MM.1S (cell line): ENCODE data around the gene TPRN.

ENCODE experiments used
- DNase-seq: peaks from one replicate; pipeline ENCODE4 v3.0.0-alpha.2; 2015
- H2AFZ ChIP-seq: fragments of 300-600 bp; sonication (generic); 2 replicates; pipeline ENCODE4 v1.6.0; 2016; ENCODE audit warnings: antibody characterized with exemption, low read length
- H3F3A ChIP-seq: fragments of 300-600 bp; sonication (generic); 2 replicates; pipeline ENCODE4 v1.6.1; 2016; ENCODE audit warnings: mild to moderate bottlenecking, antibody characterized with exemption, low read length, moderate library complexity, mixed read lengths; ENCODE audit not compliant: insufficient read depth
- H3K27ac ChIP-seq: fragments of 300-600 bp; sonication (generic); 2 replicates; pipeline ENCODE4 v1.5.1; 2016; ENCODE audit warnings: mild to moderate bottlenecking, low read length
- H3K27me3 ChIP-seq: fragments of 300-600 bp; sonication (generic); replicated peaks from 2 replicates; pipeline ENCODE4 v1.6.0; 2016; ENCODE audit warnings: low read length; ENCODE audit not compliant: insufficient read depth
- H3K36me3 ChIP-seq: fragments of 300-600 bp; sonication (generic); replicated peaks from 2 replicates; pipeline ENCODE4 v1.6.1; 2016; ENCODE audit warnings: mild to moderate bottlenecking, low read length, mixed read lengths; ENCODE audit not compliant: insufficient read depth
- H3K4me1 ChIP-seq: fragments of 300-600 bp; sonication (generic); 2 replicates; pipeline ENCODE4 v1.6.1; 2016; ENCODE audit warnings: low read length, mixed read lengths
- H3K4me2 ChIP-seq: fragments of 300-600 bp; sonication (generic); 2 replicates; pipeline ENCODE4 v1.6.0; 2016; ENCODE audit warnings: low read depth, low read length
- H3K4me3 ChIP-seq: fragments of 300-600 bp; sonication (generic); 2 replicates; pipeline ENCODE4 v1.5.1; 2016; ENCODE audit warnings: low read length, mixed read lengths
- H3K79me2 ChIP-seq: fragments of 300-600 bp; sonication (generic); 2 replicates; pipeline ENCODE4 v1.6.1; 2016; ENCODE audit warnings: mixed run types, low read length, mixed read lengths
- H3K9ac ChIP-seq: fragments of 300-600 bp; sonication (generic); 2 replicates; pipeline ENCODE4 v1.6.1; 2016; ENCODE audit warnings: low read length, mixed read lengths
- H3K9me2 ChIP-seq: fragments of 300-600 bp; sonication (generic); replicated peaks from 2 replicates; pipeline ENCODE4 v1.6.1; 2016; ENCODE audit warnings: mild to moderate bottlenecking, low read length, mixed read lengths; ENCODE audit not compliant: insufficient read depth
- H3K9me3 ChIP-seq: fragments of 300-600 bp; sonication (generic); replicated peaks from 2 replicates; pipeline ENCODE4 v1.6.1; 2016; ENCODE audit warnings: mild to moderate bottlenecking, low read length, mixed read lengths; ENCODE audit not compliant: insufficient read depth
- H4K20me1 ChIP-seq: fragments of 300-600 bp; sonication (generic); 2 replicates; pipeline ENCODE4 v1.6.1; 2016; ENCODE audit warnings: mild to moderate bottlenecking, low read length, moderate library complexity, mixed read lengths; ENCODE audit not compliant: insufficient read depth
- EZH2 ChIP-seq: fragments of 300-600 bp; sonication (generic); optimal IDR thresholded peaks from 2 replicates; pipeline ENCODE3; 2017; ENCODE audit warnings: low read depth, mild to moderate bottlenecking, antibody characterized with exemption, low read length, mixed read lengths
- EZH2phosphoT487 ChIP-seq: fragments of 300-600 bp; sonication (generic); IDR thresholded peaks from 2 replicates; pipeline ENCODE4 v1.6.1; 2018; ENCODE audit warnings: antibody characterized with exemption, low read length
- TF ChIP-seq, protein P1 (sequence below): fragments of 300-600 bp; sonication (generic); IDR thresholded peaks from 2 replicates; pipeline ENCODE4 v1.5.1; 2016; ENCODE audit warnings: antibody characterized with exemption, low read length, mixed read lengths

The TPRN gene

DNA sequence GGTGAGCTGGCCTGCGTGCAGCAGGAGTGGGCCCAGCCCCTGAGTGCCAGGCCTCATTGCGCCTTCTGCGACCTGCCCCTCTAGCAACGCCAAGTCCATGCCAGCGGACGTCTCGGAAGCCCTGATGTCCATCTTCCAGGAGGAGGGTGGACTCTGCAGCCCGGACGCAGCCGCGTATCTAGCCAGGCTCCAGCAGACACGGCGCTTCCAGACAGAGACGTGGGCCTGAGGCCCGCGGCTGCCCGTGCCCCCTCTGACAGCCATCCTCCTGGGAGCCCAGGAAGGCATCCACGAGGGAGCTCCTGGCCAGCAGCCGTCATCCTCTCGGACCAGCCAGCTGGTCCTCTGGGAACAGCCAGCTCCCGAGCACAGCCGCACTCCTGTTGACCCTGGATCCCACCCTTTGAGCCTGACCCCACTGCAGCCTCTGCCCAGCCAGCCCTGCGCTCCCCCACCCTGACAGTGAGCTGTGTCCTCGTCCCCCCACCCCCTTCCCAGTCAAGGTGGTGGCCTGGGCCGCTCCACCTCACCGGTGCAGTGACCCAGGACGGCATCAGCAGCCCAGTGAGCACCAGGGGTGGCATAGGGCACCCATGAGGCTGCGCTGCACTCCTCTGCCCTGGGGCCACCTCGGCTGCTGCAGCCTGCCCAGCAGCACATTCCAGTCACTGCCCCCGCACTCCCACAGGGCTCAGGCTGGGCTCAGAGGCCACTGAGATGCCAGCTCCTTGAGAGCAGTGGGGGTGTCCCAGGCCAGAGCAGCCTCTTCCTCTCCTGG lies 15.8 kb upstream of the TPRN start:
- Histone ChIP-seq H3K9me2 (no peaks in the 10 kb centered on the region), H2AFZ (no peak overlapping the region), H3K4me2 (no peak overlapping the region), H3F3A (no peaks in the 10 kb centered on the region), H3K27me3 (no peaks in the 10 kb centered on the region), H3K4me1 (no peaks in the 10 kb centered on the region), H3K9ac (no peak overlapping the region), H3K27ac (no peak overlapping the region), H3K36me3 (no peaks in the 10 kb centered on the region), H3K4me3 (no peak overlapping the region), H3K79me2 (no peaks in the 10 kb centered on the region), H4K20me1 (no peaks in the 10 kb centered on the region), H3K9me3 (no peaks in the 10 kb centered on the region)
- DNase-seq, result no peak
- TF ChIP-seq EZH2phosphoT487, result no peak
- TF ChIP-seq EZH2, result no peak

DNA sequence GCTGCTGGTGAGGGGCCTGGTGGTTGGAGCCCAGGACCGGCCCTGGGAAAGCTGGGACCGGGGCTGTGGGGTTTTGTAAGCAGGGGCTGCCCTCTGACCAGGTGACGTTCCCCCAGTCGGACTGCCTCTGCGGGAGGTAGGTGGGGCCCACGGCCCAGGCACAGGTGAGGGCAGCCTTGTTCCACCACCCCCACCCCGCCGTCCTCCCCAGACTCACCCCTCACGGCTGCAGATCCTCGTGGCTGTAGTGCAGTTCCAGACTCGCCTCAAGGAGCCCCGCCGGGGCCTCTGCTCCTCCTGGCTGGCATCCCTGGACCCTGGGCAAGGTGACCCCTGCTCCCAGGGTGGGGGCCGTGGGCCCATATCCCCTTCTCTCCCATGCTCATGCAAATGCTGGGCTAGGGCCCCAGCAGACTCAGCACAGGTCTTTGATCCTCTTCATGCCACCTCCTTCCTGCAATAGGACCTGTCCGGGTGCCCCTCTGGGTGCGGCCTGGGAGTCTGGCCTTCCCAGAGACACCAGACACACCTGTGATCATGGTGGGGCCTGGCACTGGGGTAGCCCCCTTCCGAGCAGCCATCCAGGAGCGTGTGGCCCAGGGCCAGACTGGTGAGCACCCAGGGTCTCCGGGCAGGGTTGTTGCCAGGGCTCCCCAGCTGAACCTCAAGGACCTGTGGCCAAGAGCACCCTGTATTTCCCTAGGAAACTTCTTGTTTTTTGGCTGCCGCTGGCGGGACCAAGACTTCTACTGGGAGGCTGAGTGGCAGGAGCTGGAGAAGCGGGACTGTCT lies 14.8 kb upstream of the TPRN start:
- no peaks in the 10 kb centered on the region for H3K9me2 ChIP-seq
- no peak overlapping the region for H3K9ac ChIP-seq
- no peaks in the 10 kb centered on the region for H4K20me1 ChIP-seq
- H3K4me2 ChIP-seq, result no peak overlapping the region
- H3K9me3 ChIP-seq, result no peaks in the 10 kb centered on the region
- no peaks in the 10 kb centered on the region for H3K36me3 ChIP-seq
- no peaks in the 10 kb centered on the region for H3K27me3 ChIP-seq
- no peak for TF ChIP-seq EZH2phosphoT487
- no peak for TF ChIP-seq EZH2
- TF ChIP-seq, protein P1, sequence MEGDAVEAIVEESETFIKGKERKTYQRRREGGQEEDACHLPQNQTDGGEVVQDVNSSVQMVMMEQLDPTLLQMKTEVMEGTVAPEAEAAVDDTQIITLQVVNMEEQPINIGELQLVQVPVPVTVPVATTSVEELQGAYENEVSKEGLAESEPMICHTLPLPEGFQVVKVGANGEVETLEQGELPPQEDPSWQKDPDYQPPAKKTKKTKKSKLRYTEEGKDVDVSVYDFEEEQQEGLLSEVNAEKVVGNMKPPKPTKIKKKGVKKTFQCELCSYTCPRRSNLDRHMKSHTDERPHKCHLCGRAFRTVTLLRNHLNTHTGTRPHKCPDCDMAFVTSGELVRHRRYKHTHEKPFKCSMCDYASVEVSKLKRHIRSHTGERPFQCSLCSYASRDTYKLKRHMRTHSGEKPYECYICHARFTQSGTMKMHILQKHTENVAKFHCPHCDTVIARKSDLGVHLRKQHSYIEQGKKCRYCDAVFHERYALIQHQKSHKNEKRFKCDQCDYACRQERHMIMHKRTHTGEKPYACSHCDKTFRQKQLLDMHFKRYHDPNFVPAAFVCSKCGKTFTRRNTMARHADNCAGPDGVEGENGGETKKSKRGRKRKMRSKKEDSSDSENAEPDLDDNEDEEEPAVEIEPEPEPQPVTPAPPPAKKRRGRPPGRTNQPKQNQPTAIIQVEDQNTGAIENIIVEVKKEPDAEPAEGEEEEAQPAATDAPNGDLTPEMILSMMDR, result no peak
- H3K4me3 ChIP-seq, result no peak overlapping the region
- no peak overlapping the region for H3K27ac ChIP-seq
- no peak for DNase-seq
- no peaks in the 10 kb centered on the region for H3F3A ChIP-seq
- H2AFZ ChIP-seq, result no peak overlapping the region
- no peaks in the 10 kb centered on the region for H3K4me1 ChIP-seq
- no peaks in the 10 kb centered on the region for H3K79me2 ChIP-seq

- H4K20me1 ChIP-seq, result no peaks in the 10 kb centered on the region
- no peaks in the 10 kb centered on the region for H3K9me3 ChIP-seq
- H3K4me3 ChIP-seq, result no peak overlapping the region
- H3K4me1 ChIP-seq, result no peaks in the 10 kb centered on the region
- TF ChIP-seq, protein P1, result no peak
- TF ChIP-seq EZH2, result no peak
- TF ChIP-seq EZH2phosphoT487, result no peak
- H3K9ac ChIP-seq, result no peak overlapping the region
- H3K4me2 ChIP-seq, result no peak overlapping the region
- no peak overlapping the region for H2AFZ ChIP-seq
- H3K79me2 ChIP-seq, result no peaks in the 10 kb centered on the region
- no peaks in the 10 kb centered on the region for H3K27me3 ChIP-seq
- H3K36me3 ChIP-seq, result no peaks in the 10 kb centered on the region
- no peaks in the 10 kb centered on the region for H3K9me2 ChIP-seq
- no peak for DNase-seq
- H3F3A ChIP-seq, result no peaks in the 10 kb centered on the region
- no peak overlapping the region for H3K27ac ChIP-seq
These were observed 14.1 kb upstream of the TPRN start for GRCh38 chr9:137214620-137215019.
